G401 (cell line): ENCODE measurements around the gene OSBP2. TPM values are rescaled to one million over a fixed set of nuclear protein-coding genes. Genes with fewer than 3 reads are reported as not detected.
"Not testable (repeated sequence)": the region's sequence is repeated elsewhere in the genome, so short reads cannot be mapped to it uniquely, and the experiment has no call there.

ENCODE experiments used
- DNase-seq: peaks from one replicate; pipeline ENCODE4 v3.0.0-alpha.2; 2015; ENCODE audit warnings: low spot score
- in situ Hi-C: cut with HindIII; loops from 2 replicates; pipeline ENCODE4 v1.10.0; 2016; ENCODE audit warnings: low sequenced_read_pairs, mixed read lengths
- total RNA-seq: library from RNA; depleted of rRNA; stranded (reverse); fragments of >200 nt; shearing (Covaris generic); gene quantifications from 2 replicates; pipeline ENCODE4 v1.2.3, GENCODE V29; 2014

Gene OSBP2
- total RNA-seq, 1 experiment from 2014 or later: 4.4 TPM

DNA sequence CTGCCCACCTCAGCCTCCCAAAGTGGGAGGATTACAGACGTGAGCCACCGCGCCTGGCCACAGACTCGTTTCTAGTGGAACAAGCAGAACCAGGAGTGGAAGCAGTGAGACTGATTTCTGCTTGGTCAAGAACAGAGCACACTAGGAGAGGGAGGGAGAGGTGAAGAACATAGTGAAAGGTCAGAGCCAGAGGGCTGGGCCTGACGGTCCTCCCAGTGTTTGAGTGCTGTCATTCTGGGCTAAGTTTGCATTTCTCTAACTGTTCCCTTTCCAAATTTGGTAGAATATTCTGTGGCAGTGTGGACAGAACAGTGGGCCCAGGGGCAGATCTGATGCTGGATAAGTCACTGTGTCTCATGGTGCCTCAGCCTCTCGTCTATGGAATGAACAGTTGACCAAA, 55.2 kb downstream of the OSBP2 start:
- no peak for DNase-seq
- in situ Hi-C loops: no loop called here

DNA sequence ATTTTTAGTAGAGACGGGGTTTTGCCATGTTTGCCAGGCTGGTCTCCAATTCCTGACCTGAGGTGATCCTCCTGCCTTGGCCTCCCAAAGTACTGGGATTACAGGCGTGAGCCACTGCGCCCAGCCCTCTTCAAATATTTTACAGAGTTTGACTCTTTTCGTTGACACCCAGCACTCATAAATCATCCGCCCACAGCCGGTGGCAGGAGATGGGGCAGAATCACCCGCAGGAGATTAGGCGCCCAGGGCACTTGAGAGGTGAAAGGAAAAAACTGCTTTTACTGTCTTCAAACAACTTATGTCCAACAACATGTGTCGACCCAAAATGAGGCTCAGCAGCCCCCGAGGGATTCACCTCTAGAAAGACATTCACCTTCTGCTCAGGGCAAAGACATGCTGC, 56.9 kb downstream of the OSBP2 start:
- DNase-seq: no peak
- in situ Hi-C loops: no loop called here

DNA sequence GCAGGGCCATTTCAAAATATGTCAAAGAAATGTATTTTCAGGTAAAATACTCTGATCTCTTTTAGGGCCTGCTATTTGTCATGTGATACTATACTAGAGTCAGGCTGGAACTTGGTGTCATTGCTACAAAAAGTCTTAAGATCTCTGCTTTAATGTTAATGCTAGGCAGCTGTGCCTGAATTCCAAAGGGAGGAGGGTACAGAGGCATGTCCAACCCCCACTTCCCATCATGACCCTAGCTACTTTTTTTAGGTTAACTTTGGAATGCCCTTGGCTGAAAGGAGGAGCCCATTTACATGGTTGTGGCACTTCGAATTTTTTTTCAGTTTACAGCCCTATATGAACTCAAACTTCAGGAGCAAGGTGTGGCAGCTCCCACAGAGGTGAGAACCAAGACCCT, 58.1 kb downstream of the OSBP2 start:
- in situ Hi-C loops: no loop called here
- DNase-seq: no peak

DNA sequence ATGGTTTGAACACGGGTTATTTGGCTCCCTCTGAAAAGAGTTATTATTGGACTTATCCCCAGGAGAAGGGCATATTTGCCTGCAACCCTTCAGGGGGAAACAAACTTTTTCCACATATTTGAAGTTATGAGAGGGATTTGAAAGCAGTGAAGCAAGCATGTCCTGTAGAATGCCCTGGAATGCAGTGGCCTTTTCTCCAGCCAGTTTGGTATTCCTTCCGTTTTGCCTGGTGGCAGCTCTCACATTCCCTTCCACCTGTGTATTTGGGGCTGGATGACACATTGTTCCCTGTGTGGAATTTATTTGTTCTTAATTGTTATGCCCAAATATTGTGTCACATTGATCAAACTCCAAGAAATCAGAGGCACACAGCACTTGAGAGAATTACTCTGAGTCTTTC, 59.0 kb downstream of the OSBP2 start:
- in situ Hi-C loops: no loop called here
- no peak for DNase-seq

DNA sequence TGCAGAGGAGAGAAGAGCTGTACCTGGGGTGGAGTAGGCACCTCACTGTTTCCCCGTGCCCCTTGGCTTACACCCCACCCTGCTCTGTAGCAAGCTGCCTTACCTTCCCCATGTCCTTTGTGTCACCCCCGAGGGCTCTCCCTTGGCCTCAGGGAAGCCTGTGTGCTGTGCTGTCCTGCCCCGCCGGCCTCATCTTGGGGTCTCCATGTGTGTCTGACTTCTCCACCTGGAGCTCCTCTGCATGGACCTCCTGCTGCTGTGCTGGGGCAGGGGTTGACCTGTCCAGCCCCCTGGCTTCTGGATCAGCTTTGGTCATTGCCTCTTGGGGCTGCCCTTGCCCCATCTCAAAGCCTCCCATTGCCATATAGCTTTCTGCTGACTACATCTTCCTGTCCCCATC, 59.8 kb downstream of the OSBP2 start:
- in situ Hi-C loops: no loop called here
- DNase-seq: no peak

DNA sequence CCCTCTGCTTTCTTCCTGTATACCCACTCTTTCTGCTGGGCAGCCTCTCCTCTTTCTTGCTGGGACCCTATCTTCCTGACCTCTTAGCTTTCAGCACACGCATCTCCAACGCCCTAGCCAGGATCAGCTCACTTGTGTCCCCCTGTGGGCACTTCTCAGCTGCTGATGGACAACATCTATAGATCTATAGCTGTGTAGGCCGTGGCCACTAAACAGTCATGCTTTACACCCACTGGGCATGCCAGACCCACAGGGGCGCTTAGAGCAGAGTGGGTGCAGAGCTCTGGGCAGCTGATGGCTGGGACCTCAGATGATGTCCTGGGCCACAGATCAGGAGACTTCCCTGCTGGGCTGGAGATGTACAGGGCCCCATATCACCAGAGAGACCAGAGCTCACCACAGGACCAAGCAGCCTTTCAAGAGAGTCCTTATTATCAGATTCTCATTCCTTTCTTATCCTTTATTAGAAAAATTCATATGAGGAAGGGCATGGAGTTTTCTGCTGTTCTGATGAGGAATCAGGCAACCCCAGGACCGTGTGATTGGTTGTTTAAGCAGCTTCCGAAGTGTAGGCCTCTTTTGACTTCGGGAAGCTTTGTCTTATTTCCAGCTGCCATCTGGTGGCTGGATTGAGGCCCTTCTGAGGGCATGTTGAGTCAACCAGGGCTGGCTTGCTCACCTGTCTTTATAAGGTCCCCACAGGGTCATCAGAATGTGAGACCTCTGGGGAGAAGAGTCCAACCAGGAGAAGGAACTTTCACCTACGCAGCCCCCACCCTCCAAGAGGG, 60.5 kb downstream of the OSBP2 start:
- peak; percentile 88 for DNase-seq

DNA sequence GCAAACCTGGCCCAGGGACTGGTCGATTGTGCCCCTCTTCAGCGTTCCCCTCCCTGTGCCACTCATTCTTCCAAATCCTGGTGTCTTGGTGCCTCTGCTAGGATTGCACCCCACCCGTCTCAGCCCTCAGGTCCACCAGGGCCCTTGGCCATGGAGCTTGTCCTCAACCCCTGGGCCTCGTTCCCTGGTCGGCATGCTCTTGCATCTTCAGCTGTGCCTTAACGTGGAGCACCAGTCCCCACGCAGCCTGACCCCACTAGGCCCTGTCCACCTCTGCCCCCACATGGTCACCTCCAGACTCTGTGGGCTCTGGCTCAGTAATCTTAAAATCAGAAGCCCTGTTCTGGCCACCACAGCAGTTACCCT, 61.1 kb downstream of the OSBP2 start:
- in situ Hi-C loops: no loop called here
- DNase-seq: no peak

More for the DNA sequence above, 60.5 kb downstream of the OSBP2 start:
- in situ Hi-C loops: no loop called here

DNA sequence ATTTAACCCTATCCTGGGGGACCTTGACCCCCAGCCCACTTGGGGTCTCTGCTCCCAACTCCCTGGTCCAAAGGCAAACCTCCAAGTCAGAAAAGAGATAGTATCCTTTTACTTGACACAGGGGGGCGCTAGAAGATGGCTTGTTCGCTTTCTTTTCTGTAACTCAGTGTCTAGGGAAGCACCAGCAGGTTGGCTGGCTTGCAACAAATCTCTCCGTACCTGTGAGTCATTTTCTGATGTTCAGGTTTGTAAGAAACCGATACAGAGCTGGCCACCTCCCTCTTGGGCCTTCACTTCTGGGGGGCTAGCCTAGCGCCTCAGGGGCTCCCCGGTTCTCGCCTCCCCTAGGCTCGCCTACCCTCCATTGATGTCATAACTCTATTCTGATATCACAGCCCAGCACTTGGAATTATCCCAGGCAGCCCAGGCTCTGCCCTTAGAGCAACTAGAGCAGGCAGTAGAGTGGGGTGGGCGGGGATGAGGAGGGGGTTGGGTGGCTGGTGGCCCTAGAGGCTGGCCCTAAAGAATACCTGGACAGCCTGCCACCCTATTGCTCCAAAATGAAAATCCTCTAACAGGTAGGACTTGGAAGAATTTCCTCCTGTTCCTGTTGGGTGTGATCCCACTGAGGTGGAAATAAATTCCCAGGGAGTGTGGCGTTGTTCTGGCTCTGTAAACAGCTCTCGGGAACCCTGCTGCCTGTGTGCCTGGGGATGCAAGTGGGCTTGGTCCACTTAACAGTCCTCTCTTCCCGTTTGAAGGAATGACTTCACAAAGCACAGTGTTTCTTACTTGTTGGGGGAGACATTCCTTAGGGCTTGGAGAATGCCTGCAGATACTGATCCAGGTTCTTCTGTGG, 69.4 kb downstream of the OSBP2 start:
- in situ Hi-C loops: no loop called here
- peak; percentile 94 for DNase-seq

DNA sequence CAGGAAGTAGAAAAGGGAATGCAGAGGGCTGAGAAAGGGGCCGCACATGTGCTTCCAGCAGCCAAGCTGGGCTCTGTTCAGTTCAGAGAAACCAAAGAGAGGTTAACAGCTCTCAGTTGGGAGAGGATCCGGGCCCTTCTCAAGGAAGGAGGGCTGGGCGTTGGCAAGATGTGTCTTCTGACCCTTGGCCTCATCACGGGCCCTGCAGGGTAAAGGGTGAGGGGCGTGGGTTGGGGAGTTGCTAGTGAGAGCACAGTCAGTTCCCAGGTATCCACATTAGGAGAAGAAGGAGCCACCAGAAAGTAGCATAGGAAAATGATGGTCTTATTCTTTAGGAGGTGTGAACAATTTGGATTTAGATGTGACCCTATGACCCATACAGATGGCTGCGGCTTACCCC, 73.0 kb downstream of the OSBP2 start:
- DNase-seq: no peak
- in situ Hi-C loops: no loop called here

DNA sequence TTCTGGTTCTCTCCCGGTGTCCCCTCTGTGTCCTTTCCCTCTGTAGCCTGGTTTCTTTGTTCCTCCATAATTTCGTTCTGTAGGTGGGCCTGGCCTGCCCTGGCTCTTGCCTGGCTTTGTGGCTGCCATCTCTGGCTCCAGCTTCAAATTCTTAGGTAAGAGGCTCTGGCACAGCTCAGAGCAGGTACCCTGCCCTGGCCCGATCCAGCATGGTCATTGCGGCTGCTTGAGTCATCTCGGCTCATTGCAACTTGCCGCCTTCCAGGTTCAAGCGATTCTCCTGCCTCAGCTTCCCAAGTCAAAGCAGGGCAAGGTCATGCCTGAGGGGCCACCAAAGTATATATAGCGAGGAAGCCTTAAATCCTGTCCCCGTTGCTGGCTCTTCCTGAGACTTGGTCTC, 76.0 kb downstream of the OSBP2 start:
- in situ Hi-C loops: no loop called here
- no peak for DNase-seq

DNA sequence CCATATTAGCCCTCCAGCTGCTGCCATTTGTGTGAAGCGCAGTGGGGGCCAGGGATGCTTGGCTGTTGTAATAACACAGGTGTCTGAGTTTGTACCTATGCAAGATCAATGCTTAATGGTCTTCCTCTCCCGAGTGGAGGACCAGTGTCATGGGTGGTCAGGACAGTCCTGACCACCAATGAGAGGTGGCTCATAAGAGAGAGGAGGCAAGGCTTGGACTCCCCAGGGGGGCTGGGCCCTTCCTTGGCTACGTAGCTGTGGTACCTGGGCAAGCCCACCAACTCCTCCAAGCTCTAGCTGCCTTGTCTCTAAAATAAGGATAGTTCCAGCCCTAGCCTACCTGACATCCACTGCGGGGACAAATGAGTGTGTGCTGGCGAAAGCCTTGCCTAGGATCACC, 79.2 kb downstream of the OSBP2 start:
- DNase-seq: no peak
- in situ Hi-C loops: no loop called here

DNA sequence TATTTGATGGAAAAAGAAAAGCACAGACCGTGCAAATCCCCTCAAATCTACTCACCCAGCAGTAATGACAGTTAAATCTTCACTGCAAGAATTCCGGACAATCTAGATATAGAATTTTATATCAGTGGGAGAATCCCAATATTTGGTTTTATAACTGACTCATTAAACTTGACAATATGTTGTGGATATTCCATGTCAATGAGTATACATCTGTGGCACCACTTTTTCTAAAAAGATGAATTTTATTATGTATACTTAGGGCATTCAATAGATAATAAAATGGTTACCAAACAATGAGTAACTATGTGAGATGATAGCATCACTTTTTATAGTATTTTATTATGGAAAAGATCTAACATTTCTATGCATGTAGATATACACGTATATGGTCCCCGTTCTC, 79.9 kb downstream of the OSBP2 start:
- no peak for DNase-seq
- in situ Hi-C loops: no loop called here

DNA sequence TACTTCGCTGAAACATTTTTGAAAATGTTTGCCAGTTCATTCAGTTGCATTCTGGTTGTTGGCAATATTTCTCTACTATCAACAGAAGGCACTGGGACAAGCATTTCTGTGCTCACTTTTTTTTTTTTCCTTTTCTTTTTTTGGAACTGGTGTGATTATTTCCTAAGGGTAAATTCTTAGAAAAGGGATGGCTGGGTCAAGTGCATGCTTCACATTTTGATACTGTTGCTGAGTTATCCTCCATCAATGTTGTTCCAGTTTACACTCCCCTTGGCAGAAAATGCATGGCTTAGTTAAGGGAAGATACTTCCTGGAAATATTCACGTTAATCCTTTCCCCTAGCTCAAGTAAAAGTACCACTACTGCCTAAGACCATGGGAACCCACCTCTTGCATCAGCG, 81.8 kb downstream of the OSBP2 start:
- in situ Hi-C loops: no loop called here
- no peak for DNase-seq

DNA sequence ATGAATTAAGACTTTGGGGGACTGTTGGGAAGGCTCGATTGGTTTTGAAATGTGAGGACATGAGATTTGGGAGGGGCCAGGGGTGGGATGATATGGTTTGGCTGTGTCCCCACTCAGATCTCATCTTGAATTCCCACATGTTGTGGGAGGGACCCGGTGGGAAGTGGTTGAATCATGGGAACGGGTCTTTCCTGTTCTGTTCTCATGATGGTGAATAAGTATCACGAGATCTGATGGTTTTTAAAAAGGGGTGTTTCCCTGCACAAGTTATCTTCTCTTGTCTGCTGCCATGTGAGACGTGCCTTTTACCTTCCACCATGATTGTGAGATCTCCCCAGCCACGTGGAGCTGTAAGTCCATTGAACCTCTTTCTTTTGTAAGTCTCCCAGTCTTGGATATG, 82.5 kb downstream of the OSBP2 start:
- in situ Hi-C loops, DNase-seq: not testable (repeated sequence)

DNA sequence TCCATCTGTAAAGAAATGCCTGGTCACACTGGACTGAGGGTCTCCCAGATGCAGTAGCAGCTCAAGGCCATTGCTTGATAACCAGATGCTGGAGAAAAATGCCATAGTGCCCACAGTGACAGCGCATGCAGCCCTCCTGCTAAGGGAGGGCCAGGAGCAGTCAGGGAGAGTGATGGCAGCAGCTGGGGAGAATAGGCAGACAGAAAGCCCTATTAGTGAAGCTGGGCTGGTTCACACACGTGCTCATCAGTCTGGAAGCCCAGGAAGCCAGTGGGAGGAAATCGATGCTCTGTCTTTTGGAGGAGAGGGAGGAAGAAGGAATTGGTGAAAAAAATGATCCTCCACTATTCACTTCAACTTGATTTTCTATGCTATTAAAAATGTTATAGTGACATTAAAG, 82.9 kb downstream of the OSBP2 start:
- no peak for DNase-seq

DNA sequence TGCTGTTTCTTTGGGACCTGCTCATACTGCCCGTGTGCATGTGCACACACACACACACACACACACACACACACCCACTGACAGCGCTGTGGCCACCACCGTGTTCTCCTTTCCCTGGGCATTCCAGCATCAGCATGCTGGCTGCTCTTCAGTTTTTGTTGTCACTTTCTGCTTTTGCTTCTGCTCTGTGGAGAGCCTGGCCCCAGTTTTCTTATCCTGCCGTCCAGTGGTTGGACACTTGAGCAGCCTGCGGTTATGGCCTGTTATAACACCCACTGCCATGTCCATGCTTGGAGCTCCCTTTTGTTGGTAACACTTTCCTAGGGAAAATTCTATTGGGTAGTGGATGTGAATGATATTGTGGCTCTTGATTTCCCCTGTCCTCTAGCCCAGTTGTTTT, 83.6 kb downstream of the OSBP2 start:
- in situ Hi-C loops: no loop called here

More for the DNA sequence above, 82.9 kb downstream of the OSBP2 start:
- in situ Hi-C loops: no loop called here

DNA sequence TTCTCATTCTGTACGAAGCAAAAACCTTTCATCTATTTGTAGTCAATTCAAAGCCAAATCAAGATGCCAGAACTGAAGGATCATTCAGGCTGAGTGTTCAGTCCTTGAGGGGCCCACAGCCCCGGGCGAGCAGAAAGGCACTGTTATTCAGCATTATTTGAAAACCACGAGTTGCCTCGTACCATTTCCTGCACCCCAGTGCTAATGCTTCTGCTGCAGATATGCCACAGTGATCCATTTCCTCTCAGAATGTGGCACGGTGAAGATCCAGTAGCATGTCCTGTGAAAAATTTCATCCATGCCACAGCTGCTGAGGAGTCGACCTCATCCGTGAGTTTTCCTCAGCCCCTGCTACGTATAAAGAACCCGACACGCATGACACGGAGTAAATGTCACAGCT, 85.4 kb downstream of the OSBP2 start:
- in situ Hi-C loops: no loop called here

More for the DNA sequence above, 83.6 kb downstream of the OSBP2 start:
- DNase-seq: no peak

DNA sequence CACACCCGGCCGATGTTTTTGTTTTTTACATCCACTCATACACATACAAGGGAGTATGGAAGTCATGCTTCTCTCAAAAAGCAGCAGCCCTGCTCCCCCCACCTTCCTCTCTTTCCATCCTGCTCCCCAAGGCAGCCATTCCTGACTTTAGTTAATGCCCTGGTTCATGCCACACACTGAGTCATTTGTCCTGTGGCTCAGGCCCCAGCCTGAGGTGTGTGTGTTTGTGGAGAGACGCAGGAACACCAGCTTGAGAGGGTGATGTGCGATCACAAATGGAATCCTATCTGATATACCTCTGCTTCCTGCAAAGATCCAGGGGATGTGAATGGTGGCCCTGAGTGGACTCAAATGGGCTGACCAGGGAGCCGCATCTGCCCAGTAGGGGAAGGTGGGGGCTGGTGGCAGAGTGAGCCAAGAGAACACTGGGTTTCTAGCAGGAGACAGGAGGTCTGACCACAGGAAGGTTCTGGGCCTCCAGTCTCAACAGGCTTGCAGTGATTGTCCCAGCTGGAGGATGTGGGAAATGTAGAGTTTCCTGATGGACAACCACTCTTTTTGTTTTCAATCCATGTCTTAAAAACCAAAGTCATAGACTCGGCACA, 86.7 kb downstream of the OSBP2 start:
- DNase-seq: no peak
- in situ Hi-C loops: no loop called here

More for the DNA sequence above, 85.4 kb downstream of the OSBP2 start:
- DNase-seq: no peak

DNA sequence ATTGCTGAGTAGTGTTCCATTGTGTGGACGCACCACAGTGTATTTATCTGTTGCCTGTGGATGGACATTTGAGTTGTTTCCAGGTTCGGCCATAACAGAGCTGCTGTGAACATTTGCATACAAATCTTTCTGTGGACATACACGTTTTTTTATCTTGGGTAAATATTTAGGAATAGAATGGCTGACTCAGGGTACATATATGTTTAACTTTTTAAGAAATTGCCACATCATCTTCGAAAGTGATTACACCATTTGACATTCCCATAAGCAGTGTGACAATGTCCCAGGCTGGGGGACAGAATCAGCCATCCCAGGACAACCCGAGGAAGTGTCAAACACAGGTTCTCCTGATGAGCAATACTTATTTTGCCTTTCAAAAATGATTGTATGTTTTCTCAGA, 87.9 kb downstream of the OSBP2 start:
- in situ Hi-C loops: no loop called here
- no peak for DNase-seq

DNA sequence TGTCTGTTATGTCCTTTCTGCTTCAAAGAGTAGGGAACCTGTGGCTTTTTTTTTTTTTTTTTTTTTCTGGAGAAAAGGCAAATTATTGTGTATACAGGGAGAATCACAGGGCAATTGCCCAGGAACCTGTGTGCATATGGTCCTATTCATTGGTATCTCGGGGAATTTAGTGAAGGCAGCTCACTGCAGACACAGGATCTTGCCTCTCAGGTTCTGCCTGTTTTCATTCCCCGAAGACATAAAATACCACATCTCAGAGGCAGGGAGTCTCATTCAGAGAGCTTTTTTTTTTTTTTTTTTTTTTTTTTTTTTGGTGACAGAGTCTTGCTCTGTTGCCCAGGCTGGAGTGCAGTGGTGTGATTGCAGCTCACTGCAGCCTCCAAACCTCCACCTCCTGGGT, 88.3 kb downstream of the OSBP2 start:
- in situ Hi-C loops: no loop called here

More for the DNA sequence above, 88.3 kb downstream of the OSBP2 start:
- no peak for DNase-seq
